ENCODE data around the gene ELMO1.

Gene ELMO1

GRCh38 chr7:36986948-36987724 lies 461.5 kb downstream of the ELMO1 start:
- no peak for DNase-seq (ENCODE audit: insufficient read length, low spot score)
- FAIRE-seq: no peak
- TF ChIP-seq CTCF (IDR thresholded peaks at IDR 0.05; ENCODE audit: insufficient read depth, missing control alignments): peak; percentile 86

- FAIRE-seq (no peak), DNase-seq (ENCODE audit: insufficient read length, low spot score) (no peak)
- no peak for TF ChIP-seq CTCF (IDR thresholded peaks at IDR 0.05; ENCODE audit: insufficient read depth, missing control alignments)
Measured at GRCh38 chr7:36986511-36986933, 462.1 kb downstream of the ELMO1 start.

GRCh38 chr7:36985866-36986400 lies 462.7 kb downstream of the ELMO1 start:
- FAIRE-seq (peak; percentile 16), DNase-seq (ENCODE audit: insufficient read length, low spot score) (no peak)
- no peak for TF ChIP-seq CTCF (IDR thresholded peaks at IDR 0.05; ENCODE audit: insufficient read depth, missing control alignments)

GRCh38 chr7:36985316-36985715 lies 463.3 kb downstream of the ELMO1 start:
- FAIRE-seq: no peak
- TF ChIP-seq CTCF (IDR thresholded peaks at IDR 0.05; ENCODE audit: insufficient read depth, missing control alignments): no peak
- no peak for DNase-seq (ENCODE audit: insufficient read length, low spot score)

GRCh38 chr7:36984710-36985312 lies 463.9 kb downstream of the ELMO1 start:
- no peak for DNase-seq (ENCODE audit: insufficient read length, low spot score)
- FAIRE-seq: no peak
- TF ChIP-seq CTCF (IDR thresholded peaks at IDR 0.05; ENCODE audit: insufficient read depth, missing control alignments): no peak

- FAIRE-seq (no peak), DNase-seq (ENCODE audit: insufficient read length, low spot score) (no peak)
- TF ChIP-seq CTCF (IDR thresholded peaks at IDR 0.05; ENCODE audit: insufficient read depth, missing control alignments): no peak
Measured at GRCh38 chr7:36984041-36984521, 464.6 kb downstream of the ELMO1 start.

- no peak for TF ChIP-seq CTCF (IDR thresholded peaks at IDR 0.05; ENCODE audit: insufficient read depth, missing control alignments)
- FAIRE-seq (no peak), DNase-seq (ENCODE audit: insufficient read length, low spot score) (no peak)
Measured at GRCh38 chr7:36982766-36983165, 465.9 kb downstream of the ELMO1 start.
